ENCODE results near the gene LTB4R2.

The LTB4R2 gene

GRCh38 chr14:24335461-24336171, 25.7 kb downstream of the LTB4R2 start:
- Histone ChIP-seq H3K27me3 (ENCODE audit: insufficient read depth, low read length) (0 out of 2 replicates have a peak, but pooled peaks cover 5% of the 10 kb centered on the region), H3K36me3 (ENCODE audit: insufficient read depth, low read length) (peaks cover 19% of the 10 kb centered on the region; the same call in 1 of the 2 replicates), H4K20me1 (ENCODE audit: insufficient read depth, low read length) (no peaks in the 10 kb centered on the region), H3K9ac (ENCODE audit: low read length) (no peak overlapping the region), H3K9me3 (ENCODE audit: low read length) (no peaks in the 10 kb centered on the region), H3K9me2 (ENCODE audit: low read depth, low read length) (no peaks in the 10 kb centered on the region), H3F3A (ENCODE audit: insufficient read depth, low read length) (no peaks in the 10 kb centered on the region), H3K79me2 (ENCODE audit: insufficient read depth, low read length) (no peaks in the 10 kb centered on the region), H2AFZ (ENCODE audit: low read length) (no peak overlapping the region), H3K27ac (ENCODE audit: low read depth, low read length, poor library complexity, severe bottlenecking) (no peak overlapping the region), H3K4me1 (ENCODE audit: insufficient read depth, low read length, severe bottlenecking) (peaks cover 40% of the 10 kb centered on the region), H3K4me3 (ENCODE audit: low read depth, low read length, poor library complexity, severe bottlenecking) (no peak overlapping the region), H3K4me2 (ENCODE audit: low read length) (no peak overlapping the region)
- TF ChIP-seq CTCF (IDR thresholded peaks at IDR 0.05; ENCODE audit: low read length) (no peak), EZH2 (IDR thresholded peaks at IDR 0.05; ENCODE audit: borderline replicate concordance, low read length) (no peak)

GRCh38 chr14:24337144-24337823, 27.3 kb downstream of the LTB4R2 start:
- Histone ChIP-seq H2AFZ (ENCODE audit: low read length) (no peak overlapping the region), H3K9me2 (ENCODE audit: low read depth, low read length) (no peaks in the 10 kb centered on the region), H3K27ac (ENCODE audit: low read depth, low read length, poor library complexity, severe bottlenecking) (no peak overlapping the region), H3K27me3 (ENCODE audit: insufficient read depth, low read length) (no peaks in the 10 kb centered on the region), H3K79me2 (ENCODE audit: insufficient read depth, low read length) (no peaks in the 10 kb centered on the region), H3K36me3 (ENCODE audit: insufficient read depth, low read length) (peaks cover 19% of the 10 kb centered on the region; the same call in 1 of the 2 replicates), H3F3A (ENCODE audit: insufficient read depth, low read length) (no peaks in the 10 kb centered on the region), H3K4me1 (ENCODE audit: insufficient read depth, low read length, severe bottlenecking) (peaks cover 34% of the 10 kb centered on the region), H3K4me3 (ENCODE audit: low read depth, low read length, poor library complexity, severe bottlenecking) (no peak overlapping the region), H3K9me3 (ENCODE audit: low read length) (no peaks in the 10 kb centered on the region), H3K4me2 (ENCODE audit: low read length) (no peak overlapping the region), H4K20me1 (ENCODE audit: insufficient read depth, low read length) (no peaks in the 10 kb centered on the region), H3K9ac (ENCODE audit: low read length) (no peak overlapping the region)
- TF ChIP-seq EZH2 (IDR thresholded peaks at IDR 0.05; ENCODE audit: borderline replicate concordance, low read length), result no peak
- no peak for TF ChIP-seq CTCF (IDR thresholded peaks at IDR 0.05; ENCODE audit: low read length)

GRCh38 chr14:24337824-24338175, 27.9 kb downstream of the LTB4R2 start:
- peaks cover 19% of the 10 kb centered on the region; the same call in 1 of the 2 replicates for H3K36me3 ChIP-seq (ENCODE audit: insufficient read depth, low read length)
- no peak overlapping the region for H3K27ac ChIP-seq (ENCODE audit: low read depth, low read length, poor library complexity, severe bottlenecking)
- no peaks in the 10 kb centered on the region for H4K20me1 ChIP-seq (ENCODE audit: insufficient read depth, low read length)
- no peaks in the 10 kb centered on the region for H3K27me3 ChIP-seq (ENCODE audit: insufficient read depth, low read length)
- H3K9ac ChIP-seq (ENCODE audit: low read length), result no peak overlapping the region
- peaks cover 29% of the 10 kb centered on the region for H3K4me1 ChIP-seq (ENCODE audit: insufficient read depth, low read length, severe bottlenecking)
- H2AFZ ChIP-seq (ENCODE audit: low read length), result no peak overlapping the region
- no peak overlapping the region for H3K4me3 ChIP-seq (ENCODE audit: low read depth, low read length, poor library complexity, severe bottlenecking)
- H3K79me2 ChIP-seq (ENCODE audit: insufficient read depth, low read length), result no peaks in the 10 kb centered on the region
- TF ChIP-seq CTCF (IDR thresholded peaks at IDR 0.05; ENCODE audit: low read length) (no peak), EZH2 (IDR thresholded peaks at IDR 0.05; ENCODE audit: borderline replicate concordance, low read length) (no peak)
- no peaks in the 10 kb centered on the region for H3K9me3 ChIP-seq (ENCODE audit: low read length)
- H3K4me2 ChIP-seq (ENCODE audit: low read length), result no peak overlapping the region
- H3K9me2 ChIP-seq (ENCODE audit: low read depth, low read length), result no peaks in the 10 kb centered on the region
- H3F3A ChIP-seq (ENCODE audit: insufficient read depth, low read length), result no peaks in the 10 kb centered on the region

All from OCI-LY1 (cell line).